Smooth muscle cell (in vitro differentiated cells): ENCODE measurements around the gene HTR1A. TPM values are rescaled to one million over a fixed set of nuclear protein-coding genes. Genes with fewer than 3 reads are reported as not detected.
A peak's percentile ranks its signal among the peaks of the same experiment; 100 is the strongest.

Experiments used
- DNase-seq: peaks from one replicate; lab custom pipeline; 2025; ENCODE audit not compliant: unreplicated experiment; lab: John Stamatoyannopoulos, UW
- H2AFZ ChIP-seq: fragments of 200-600 bp; sonication (generic); 2 replicates; pipeline ENCODE4 v1.6.0; 2016; ENCODE audit warnings: antibody characterized with exemption, low read depth, mild to moderate bottlenecking
- H3F3A ChIP-seq: fragments of 200-600 bp; sonication (generic); 2 replicates; pipeline ENCODE4 v1.6.0; 2017; ENCODE audit warnings: antibody characterized with exemption, low read depth
- H3K27ac ChIP-seq: fragments of 200-600 bp; sonication (generic); 2 replicates; pipeline ENCODE4 v1.5.1; 2016; ENCODE audit warnings: low read depth, mild to moderate bottlenecking
- H3K27me3 ChIP-seq: fragments of 200-600 bp; sonication (generic); 2 replicates; pipeline ENCODE4 v1.6.1; 2016; ENCODE audit warnings: low read depth, mild to moderate bottlenecking
- H3K36me3 ChIP-seq: fragments of 200-600 bp; sonication (generic); 2 replicates; pipeline ENCODE4 v1.5.1; 2016; ENCODE audit warnings: low read depth
- H3K4me1 ChIP-seq: fragments of 200-600 bp; sonication (generic); 2 replicates; pipeline ENCODE4 v1.5.1; 2016; ENCODE audit warnings: low read depth
- H3K4me2 ChIP-seq: fragments of 200-600 bp; sonication (generic); 2 replicates; pipeline ENCODE4 v1.6.0; 2016; ENCODE audit warnings: mild to moderate bottlenecking
- H3K4me3 ChIP-seq: fragments of 200-600 bp; sonication (generic); 2 replicates; pipeline ENCODE4 v1.5.1; 2016; ENCODE audit warnings: mild to moderate bottlenecking
- H3K79me2 ChIP-seq: fragments of 200-600 bp; sonication (generic); 2 replicates; pipeline ENCODE4 v1.6.0; 2016; ENCODE audit warnings: low read depth, mild to moderate bottlenecking
- H3K9ac ChIP-seq: fragments of 200-600 bp; sonication (generic); 2 replicates; pipeline ENCODE4 v1.6.0; 2016; ENCODE audit warnings: low read depth
- H3K9me3 ChIP-seq: fragments of 200-600 bp; sonication (generic); replicated peaks from 2 replicates; pipeline ENCODE4 v1.5.1; 2016; ENCODE audit warnings: low read depth
- H4K20me1 ChIP-seq: fragments of 200-600 bp; sonication (generic); 2 replicates; pipeline ENCODE4 v1.6.0; 2016; ENCODE audit warnings: low read depth
- WGBS: methylation state at CpG from one replicate; pipeline ENCODE4 v1.1.7; 2016; ENCODE audit warnings: low lambda C conversion rate; 5-methylcytosine and 5-hydroxymethylcytosine counted together
- polyA plus RNA-seq: library from polyadenylated mRNA; unstranded; fragments of >200 nt; fragmentation: Nextera tagmentation; extraction: Ambion mirVana; gene quantifications from 2 replicates; pipeline ENCODE4 v1.2.1, GENCODE V29; 2016
- total RNA-seq: library from RNA; depleted of rRNA; stranded (reverse); fragments of >200 nt; gene quantifications from 2 replicates; pipeline ENCODE4 v1.2.3, GENCODE V29; 2014
- TF ChIP-seq, protein P1 (sequence below): fragments of 200-600 bp; sonication (generic); IDR thresholded peaks from 2 replicates; pipeline ENCODE4 v1.5.1; 2017; ENCODE audit warnings: borderline replicate concordance, mild to moderate bottlenecking, antibody characterized with exemption; ENCODE audit not compliant: insufficient read depth, poor library complexity, severe bottlenecking

HTR1A gene
- total and polyA plus RNA-seq, 2 experiments from 2014 or later = not detected

DNA sequence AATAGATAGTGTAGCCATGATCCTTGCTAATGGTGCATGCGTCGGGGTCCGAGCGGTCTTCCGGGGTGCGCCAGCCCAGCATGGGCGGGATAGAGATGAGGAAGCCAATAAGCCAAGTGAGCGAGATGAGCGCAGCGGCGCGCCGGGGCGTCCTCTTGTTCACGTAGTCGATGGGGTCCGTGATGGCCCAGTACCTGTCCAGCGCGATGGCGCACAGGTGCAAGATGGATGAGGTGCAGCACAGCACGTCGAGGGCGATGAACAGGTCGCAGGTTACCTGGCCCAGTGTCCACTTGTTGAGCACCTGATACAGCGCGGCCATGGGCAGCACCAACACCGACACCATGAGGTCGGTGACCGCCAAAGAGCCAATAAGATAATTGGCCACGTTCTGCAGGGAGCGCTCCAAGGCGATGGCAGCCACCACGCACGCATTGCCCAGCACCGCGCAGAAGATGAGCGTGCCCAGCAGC, 1.1 kb downstream of the HTR1A start:
- TF ChIP-seq, protein P1, sequence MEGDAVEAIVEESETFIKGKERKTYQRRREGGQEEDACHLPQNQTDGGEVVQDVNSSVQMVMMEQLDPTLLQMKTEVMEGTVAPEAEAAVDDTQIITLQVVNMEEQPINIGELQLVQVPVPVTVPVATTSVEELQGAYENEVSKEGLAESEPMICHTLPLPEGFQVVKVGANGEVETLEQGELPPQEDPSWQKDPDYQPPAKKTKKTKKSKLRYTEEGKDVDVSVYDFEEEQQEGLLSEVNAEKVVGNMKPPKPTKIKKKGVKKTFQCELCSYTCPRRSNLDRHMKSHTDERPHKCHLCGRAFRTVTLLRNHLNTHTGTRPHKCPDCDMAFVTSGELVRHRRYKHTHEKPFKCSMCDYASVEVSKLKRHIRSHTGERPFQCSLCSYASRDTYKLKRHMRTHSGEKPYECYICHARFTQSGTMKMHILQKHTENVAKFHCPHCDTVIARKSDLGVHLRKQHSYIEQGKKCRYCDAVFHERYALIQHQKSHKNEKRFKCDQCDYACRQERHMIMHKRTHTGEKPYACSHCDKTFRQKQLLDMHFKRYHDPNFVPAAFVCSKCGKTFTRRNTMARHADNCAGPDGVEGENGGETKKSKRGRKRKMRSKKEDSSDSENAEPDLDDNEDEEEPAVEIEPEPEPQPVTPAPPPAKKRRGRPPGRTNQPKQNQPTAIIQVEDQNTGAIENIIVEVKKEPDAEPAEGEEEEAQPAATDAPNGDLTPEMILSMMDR = no peak
- Histone ChIP-seq H3K36me3 (no peaks in the 10 kb centered on the region), H2AFZ (no peak overlapping the region), H3K9me3 (no peaks in the 10 kb centered on the region), H3K4me2 (no peak overlapping the region), H3F3A (no peaks in the 10 kb centered on the region), H3K4me3 (no peak overlapping the region), H3K27ac (no peak overlapping the region), H4K20me1 (no peaks in the 10 kb centered on the region), H3K27me3 (peaks cover 68% of the 10 kb centered on the region), H3K9ac (no peak overlapping the region), H3K79me2 (no peaks in the 10 kb centered on the region), H3K4me1 (peaks cover 22% of the 10 kb centered on the region)
- WGBS = 61% methylated on average over 37 of the region's 37 CpGs
- DNase-seq = no peak

DNA sequence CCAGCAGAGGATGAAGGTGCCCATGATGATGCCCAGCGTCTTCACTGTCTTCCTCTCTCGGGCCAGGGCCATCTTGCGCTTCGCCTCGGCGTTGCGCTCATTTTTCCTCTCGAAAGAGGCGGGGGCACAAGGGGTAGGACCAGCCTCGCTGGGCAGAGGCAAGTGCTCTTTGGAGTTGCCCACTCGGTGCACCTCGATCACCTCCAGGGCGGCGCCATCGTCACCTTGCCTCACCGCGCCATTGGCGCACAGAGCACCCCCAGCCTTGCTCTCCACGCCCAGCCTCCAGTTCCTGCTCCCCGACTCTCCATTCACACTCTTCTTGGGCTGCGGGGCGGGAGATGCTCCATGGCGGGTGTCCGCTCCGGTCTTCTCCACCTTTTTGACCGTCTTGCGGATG, 1.6 kb downstream of the HTR1A start:
- Histone ChIP-seq H3F3A (no peaks in the 10 kb centered on the region), H3K4me1 (peaks cover 22% of the 10 kb centered on the region), H3K79me2 (no peaks in the 10 kb centered on the region), H2AFZ (no peak overlapping the region), H3K36me3 (no peaks in the 10 kb centered on the region), H3K4me2 (no peak overlapping the region), H3K27ac (no peak overlapping the region), H3K9me3 (no peaks in the 10 kb centered on the region), H4K20me1 (no peaks in the 10 kb centered on the region), H3K4me3 (no peak overlapping the region), H3K9ac (no peak overlapping the region), H3K27me3 (peaks cover 68% of the 10 kb centered on the region)
- DNase-seq = no peak
- TF ChIP-seq, protein P1 = no peak
- WGBS = 95% methylated on average over 27 of the region's 27 CpGs

DNA sequence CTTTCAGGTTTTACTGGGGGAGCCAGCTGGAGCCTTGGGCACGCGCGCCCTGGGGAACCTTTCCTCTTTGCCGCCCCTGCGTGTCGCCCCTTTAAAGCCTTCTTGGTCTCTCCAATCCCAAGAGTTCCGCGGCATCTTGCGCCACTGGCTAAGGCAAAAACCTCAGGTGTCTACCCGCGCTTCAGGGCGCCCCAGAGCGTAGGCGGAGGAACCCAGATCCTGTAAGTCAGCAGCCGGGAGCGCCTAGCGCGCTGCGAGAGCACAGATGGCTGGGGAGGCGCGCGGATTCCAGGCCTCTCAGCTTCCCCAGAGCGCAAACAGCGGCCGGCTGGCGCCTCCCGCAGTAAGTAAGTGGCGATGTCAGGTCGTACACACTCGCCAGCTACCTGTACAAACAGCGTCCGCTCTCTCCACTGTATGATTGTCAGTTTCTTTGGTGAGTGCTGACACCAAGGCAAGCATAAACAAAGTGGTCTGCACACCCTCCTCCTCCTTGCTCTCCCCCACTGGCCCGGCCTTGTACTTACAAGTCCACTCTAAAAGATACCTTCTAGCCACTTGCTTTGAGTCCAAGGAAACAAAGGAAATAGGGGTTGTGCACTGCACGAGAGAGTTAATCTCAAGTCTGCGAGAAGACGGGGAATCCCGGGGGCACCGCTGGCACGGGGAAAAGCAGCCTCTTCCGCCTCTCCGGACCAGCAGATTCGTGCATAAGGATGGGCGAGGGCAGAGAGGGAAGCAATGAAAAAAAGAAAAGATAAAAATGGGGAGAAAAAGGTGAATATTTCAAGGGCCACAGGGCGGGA, 2.9 kb downstream of the HTR1A start:
- TF ChIP-seq, protein P1 = peak; percentile 50
- no peak overlapping the region for H2AFZ ChIP-seq
- no peaks in the 10 kb centered on the region for H4K20me1 ChIP-seq
- H3K4me3 ChIP-seq = peak overlapping the region; percentile 33
- H3K9ac ChIP-seq = no peak overlapping the region
- H3K27ac ChIP-seq = no peak overlapping the region
- peaks cover 68% of the 10 kb centered on the region for H3K27me3 ChIP-seq
- peak overlapping the region; percentile 78 for H3K4me2 ChIP-seq
- H3F3A ChIP-seq = no peaks in the 10 kb centered on the region
- DNase-seq = no peak
- no peaks in the 10 kb centered on the region for H3K9me3 ChIP-seq
- 4% methylated on average over 44 of the region's 44 CpGs for WGBS
- H3K79me2 ChIP-seq = no peaks in the 10 kb centered on the region
- peaks cover 22% of the 10 kb centered on the region for H3K4me1 ChIP-seq
- H3K36me3 ChIP-seq = no peaks in the 10 kb centered on the region
